KOPT-K1 (cell line): ENCODE measurements around the gene URB2.
A peak's percentile ranks its signal among the peaks of the same experiment; 100 is the strongest.

Experiments used
- H3K27ac ChIP-seq: fragments of 200-600 bp; sonication (generic); 2 replicates; pipeline ENCODE4 v1.5.1; 2016; ENCODE audit warnings: antibody characterized with exemption, mild to moderate bottlenecking, low read depth, low read length; ENCODE audit not compliant: poor library complexity, severe bottlenecking
- H3K36me3 ChIP-seq: fragments of 200-600 bp; sonication (generic); 2 replicates; pipeline ENCODE4 v1.5.1; 2017; ENCODE audit warnings: antibody characterized with exemption, mild to moderate bottlenecking, low read length, moderate library complexity; ENCODE audit not compliant: insufficient read depth
- H3K9me3 ChIP-seq: fragments of 200-600 bp; sonication (generic); 2 replicates; pipeline ENCODE4 v1.5.1; 2017; ENCODE audit warnings: antibody characterized with exemption, low read length, mild to moderate bottlenecking; ENCODE audit not compliant: insufficient read depth, poor library complexity, severe bottlenecking

Gene URB2

DNA sequence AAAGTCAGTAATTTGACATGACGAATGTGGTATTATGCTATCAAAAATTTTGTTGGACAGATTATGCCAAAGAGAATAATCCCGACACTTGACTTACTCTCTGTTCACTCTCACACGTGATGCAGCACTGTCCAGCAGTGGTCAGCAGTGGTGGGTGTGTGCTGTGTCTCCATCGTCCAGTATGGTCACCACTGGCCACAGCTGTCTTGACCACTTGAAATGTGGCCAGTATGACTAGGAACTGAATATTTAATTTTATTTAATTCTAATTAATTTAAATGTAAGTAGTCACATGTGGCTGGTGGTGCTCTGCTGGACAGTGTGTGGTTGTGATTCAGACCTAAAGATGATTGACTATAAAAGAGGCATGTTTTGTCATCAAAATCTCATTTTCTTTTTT is 24.0 kb downstream of the URB2 start:
- no peaks in the 10 kb centered on the region for H3K9me3 ChIP-seq
- H3K27ac ChIP-seq: no peak overlapping the region
- peaks cover 100% of the 10 kb centered on the region for H3K36me3 ChIP-seq

DNA sequence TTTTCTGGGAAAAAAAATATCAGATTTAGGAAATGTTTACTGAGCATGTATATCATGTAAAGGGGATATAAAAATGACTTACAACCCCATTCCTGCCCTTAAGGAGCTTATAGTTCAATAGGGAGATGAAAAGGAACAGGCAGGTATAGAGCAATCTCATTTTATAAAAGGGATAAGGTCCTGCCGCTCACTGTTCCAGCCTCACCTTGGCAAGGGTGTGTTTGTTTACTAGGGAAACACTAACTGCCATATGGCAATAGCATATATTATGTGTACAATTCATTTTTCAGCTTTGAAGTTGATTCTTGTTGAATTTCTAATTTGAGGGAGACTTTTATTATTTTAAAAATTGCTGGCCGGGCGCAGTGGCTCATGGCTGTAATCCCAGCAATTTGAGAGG is 25.5 kb downstream of the URB2 start:
- no peaks in the 10 kb centered on the region for H3K9me3 ChIP-seq
- H3K36me3 ChIP-seq: peaks cover 100% of the 10 kb centered on the region
- no peak overlapping the region for H3K27ac ChIP-seq

DNA sequence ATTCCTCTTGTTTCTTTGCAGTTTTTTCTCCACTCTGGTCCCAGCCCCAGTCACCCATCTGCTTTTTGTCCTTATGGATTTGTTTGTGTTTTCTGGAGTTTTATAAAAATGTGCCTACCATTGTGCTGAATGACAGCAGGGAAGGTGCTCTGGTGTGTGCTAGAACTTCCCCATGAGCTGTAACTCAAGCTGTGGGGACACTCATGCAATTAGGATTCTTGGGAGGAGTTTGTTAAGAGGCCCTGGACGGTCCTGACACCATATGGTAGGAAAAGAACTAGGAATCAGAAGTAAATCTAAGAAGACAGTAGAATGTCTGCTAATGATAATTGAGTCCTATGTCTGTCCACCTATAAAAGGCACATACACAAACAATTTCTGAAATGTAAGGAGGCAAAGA is 27.4 kb downstream of the URB2 start:
- H3K36me3 ChIP-seq: peaks cover 100% of the 10 kb centered on the region
- no peaks in the 10 kb centered on the region for H3K9me3 ChIP-seq

DNA sequence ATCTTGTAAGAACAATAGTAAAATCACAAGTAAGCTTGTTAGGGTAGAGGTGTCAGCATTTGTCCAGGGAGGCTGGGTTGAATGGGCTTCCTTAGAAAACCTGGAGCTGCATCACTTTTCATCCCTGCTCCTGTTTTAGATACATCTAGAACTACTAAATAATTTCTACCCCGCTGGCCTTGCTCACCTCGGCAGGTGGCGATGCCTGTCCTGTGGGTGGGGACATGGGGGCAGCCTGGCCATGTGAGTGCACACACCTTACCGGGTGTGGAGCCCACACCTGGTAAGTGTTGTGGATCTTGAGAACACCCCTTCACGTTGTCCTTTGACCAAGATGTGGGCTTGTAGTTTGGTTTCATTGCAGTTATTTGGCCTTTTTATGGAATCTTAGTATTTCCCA is 29.7 kb downstream of the URB2 start:
- H3K36me3 ChIP-seq: peaks cover 99% of the 10 kb centered on the region

More for the DNA sequence above, 27.4 kb downstream of the URB2 start:
- H3K27ac ChIP-seq: no peak overlapping the region

DNA sequence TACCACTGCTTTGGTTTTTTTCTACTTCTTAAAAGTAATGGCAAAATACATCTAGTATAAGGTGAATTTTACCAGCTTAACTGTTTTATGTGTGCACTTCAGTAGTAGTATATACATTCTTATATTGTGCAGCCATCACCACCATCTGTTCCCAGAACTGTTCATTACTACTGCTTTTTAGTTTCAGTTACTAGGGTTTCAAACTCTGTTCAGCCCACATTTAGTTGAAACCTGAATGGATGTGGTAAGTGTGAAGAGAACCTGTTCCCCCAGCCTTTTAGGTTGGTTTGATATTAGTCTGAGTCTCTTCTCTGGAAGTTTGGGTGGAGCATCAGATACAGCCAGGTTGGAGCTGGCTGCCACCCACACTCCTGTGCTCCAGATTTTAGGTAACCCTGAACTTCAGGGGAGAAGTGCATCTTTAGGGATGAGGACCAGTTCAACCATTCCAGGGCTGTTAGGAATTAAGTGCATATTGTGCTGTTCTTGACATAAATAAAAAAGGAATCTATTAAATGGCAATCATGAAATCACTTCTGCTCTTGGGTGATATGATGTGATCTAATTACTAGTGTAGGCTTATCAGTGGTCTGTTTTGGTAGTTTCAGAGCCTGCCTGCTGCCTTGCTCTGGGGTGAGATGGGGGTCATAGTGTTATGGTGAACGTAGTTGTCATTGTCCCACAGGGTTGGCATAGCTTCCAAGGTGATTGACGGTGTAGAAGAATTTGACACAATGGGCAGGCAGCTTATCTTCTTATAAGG is 32.1 kb downstream of the URB2 start:
- no peak overlapping the region for H3K27ac ChIP-seq
- no peaks in the 10 kb centered on the region for H3K9me3 ChIP-seq
- peaks cover 98% of the 10 kb centered on the region for H3K36me3 ChIP-seq

More for the DNA sequence above, 29.7 kb downstream of the URB2 start:
- Histone ChIP-seq H3K27ac (no peak overlapping the region), H3K9me3 (no peaks in the 10 kb centered on the region)

DNA sequence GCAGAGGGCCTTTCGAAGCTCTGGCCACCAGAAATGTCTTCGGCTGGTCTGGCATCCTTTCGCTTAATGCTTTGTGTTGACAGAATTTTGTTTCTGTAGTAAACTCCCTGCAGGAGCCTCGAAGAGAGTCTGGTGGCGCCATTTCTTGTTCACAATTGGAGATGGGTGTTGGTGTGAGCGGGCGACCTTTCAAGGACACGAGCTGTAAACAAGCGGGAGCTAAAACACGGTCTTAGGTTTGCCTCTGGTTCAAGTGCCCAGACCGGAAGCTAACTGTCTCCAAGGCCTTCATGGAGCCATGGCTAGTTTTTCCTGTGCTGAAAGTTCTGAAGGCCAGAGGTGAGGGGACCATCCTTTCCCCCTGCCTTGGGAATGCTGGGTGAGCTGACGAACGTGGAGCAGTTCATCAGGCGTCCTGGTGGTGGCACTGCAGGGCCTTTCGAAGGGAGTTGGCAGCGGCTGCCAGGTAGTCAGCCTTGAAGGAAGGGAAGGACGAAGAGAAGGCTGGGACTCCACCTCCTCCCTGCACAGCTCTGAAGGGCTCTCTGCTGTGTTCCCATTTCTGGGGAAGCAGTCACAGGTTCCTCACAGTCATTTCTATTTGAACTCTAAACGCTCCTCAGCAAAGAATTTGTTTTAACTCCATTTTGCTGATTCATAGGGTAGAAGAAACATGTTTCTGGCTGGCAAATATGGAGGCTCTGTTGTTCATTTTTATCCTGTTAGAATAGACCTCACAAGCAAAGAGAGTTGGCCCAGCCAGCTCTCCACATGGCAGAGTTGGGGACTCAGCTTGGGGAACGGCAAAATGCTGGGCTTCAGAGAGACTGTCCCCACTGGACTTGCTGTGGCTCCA is 35.2 kb downstream of the URB2 start:
- Histone ChIP-seq H3K27ac (no peak overlapping the region), H3K9me3 (no peaks in the 10 kb centered on the region), H3K36me3 (peaks cover 83% of the 10 kb centered on the region)

DNA sequence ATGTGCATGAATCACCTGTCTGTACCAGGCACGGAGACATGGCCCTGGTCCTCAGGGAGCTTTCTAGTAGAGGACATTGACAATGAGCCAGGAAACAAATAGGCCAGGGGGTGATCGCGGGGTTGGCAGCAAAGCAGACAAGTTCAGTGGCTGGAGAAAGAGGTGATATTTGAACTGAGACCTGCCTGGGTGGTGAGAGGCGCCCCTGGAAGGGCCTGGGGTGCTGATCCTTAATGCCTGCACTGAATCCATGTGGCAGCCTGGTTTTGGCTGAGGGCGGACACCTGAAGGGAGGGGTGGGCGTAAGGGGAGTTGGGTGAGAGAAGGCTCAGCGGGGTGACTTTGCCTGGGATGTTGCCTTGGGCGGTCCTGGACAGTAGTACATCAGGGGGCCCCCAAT is 35.9 kb downstream of the URB2 start:
- Histone ChIP-seq H3K9me3 (no peaks in the 10 kb centered on the region), H3K27ac (no peak overlapping the region), H3K36me3 (peaks cover 81% of the 10 kb centered on the region)

DNA sequence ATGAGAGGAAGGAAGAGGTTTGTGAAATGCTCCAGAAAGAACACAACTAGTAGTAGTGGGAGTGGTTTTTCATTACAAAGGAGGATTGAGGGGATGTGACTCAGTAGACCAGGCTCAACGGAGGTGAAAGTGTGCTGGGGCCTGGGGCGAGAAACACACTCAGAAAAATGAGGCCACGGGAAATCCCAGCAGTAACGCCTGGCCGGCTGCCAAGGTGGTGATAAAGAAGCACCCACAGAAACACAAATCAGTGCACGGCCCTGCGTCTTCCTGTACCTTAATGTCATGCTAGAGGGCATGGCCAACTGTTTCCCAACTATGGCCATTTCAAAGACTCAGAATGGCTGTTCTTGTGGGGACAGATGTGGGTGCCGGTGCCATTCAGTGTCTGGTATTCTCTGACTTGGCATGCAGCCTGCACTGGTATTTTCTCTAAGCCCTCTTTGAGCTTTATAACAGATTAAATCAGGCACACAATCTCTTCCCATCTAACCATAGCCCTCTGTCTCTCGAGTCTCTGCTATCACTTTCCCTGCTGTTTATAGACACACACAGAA is 38.2 kb downstream of the URB2 start:
- peaks cover 72% of the 10 kb centered on the region for H3K36me3 ChIP-seq
- no peak overlapping the region for H3K27ac ChIP-seq
- H3K9me3 ChIP-seq: no peaks in the 10 kb centered on the region

DNA sequence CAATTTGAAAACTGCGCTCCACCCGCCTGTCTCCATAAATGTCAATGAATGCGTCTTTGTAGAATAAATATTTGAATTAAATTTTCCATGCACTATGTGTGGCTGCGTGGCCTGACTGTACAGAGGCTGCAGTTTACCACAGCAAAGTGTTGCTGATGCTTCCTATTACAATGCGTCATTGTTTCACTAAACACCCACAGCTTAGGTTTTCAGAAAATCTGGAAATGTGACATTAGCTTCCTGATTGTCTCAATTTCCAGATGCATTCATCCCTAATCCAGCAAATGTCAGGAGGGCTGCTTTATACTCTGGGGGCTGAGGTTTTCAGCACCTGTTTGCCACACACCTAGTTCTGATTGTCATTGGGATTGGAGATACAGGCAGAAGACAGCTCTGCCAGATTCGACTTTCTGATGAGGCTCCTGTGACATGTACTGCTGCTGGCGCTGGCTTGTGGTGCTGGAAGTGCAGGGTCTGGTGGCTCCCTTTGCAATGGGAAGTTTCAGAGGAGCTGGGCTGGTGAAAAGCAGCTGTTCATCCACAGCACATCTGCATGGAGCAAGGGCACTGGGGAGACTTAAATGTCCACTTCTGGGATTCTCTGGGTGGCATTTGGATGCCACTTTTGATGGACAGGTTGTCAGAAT is 40.0 kb downstream of the URB2 start:
- Histone ChIP-seq H3K9me3 (no peaks in the 10 kb centered on the region), H3K36me3 (peaks cover 54% of the 10 kb centered on the region), H3K27ac (no peak overlapping the region)

DNA sequence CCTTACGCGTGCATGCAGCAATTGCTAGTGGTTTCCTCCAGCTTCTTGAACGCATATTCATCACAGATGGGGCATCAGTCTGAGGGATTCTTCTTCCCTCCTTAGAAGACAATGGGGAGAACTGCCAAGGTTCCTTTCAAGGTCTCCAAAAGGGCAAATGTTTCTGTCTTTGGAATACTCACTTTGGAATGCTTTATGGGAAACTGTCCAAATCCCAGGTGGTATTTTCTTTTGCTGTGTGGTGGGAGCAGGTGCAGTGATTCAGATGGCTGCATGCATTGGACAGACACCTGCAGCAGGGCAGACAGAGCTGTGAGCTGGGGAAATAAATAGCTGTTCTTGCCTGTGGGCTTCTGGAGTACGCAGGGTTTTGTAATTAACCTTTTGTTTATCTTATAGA is 40.5 kb downstream of the URB2 start:
- H3K36me3 ChIP-seq: peaks cover 49% of the 10 kb centered on the region
- H3K9me3 ChIP-seq: no peaks in the 10 kb centered on the region
- no peak overlapping the region for H3K27ac ChIP-seq

DNA sequence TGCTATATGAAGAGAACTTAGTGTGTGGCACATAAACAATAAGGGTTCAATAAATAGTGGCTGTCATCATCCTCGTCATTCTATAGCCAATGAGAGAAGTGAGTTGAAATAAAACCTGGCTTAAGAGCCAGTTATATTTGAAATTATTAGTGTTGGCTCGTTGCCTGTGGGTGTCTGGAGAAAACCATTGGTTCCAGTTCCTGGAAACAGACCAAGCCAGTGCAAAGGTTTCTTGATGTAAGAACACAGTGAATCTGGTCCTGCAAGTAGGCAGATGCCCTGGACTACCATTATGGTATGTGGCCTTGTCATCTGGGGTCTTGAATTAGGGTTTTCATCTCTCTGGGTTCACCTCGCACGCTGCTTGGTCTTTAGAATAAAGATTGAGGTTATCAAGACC is 43.3 kb downstream of the URB2 start:
- H3K27ac ChIP-seq: no peak overlapping the region
- no peaks in the 10 kb centered on the region for H3K9me3 ChIP-seq
- H3K36me3 ChIP-seq: peaks cover 28% of the 10 kb centered on the region

DNA sequence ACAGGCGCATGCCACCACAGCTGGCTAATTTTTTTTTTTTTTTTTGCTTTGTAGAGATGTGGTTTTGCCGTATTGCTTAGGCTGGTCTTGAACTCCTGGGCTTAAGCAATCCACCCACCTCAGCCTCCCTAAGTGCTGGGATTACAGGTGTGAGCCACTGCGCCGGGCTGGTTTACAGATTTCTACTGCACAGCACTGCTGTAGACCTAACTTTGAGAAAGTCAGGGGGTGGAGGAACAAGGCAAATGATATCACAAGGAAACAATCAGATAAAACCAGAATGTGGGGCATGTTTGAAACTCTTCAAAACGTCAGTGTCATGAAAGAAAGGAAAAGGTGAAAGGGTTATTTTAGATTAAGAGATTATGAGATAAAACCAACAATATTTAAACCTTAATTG is 45.3 kb downstream of the URB2 start:
- Histone ChIP-seq H3K27ac (no peak overlapping the region), H3K36me3 (peaks cover 18% of the 10 kb centered on the region), H3K9me3 (no peaks in the 10 kb centered on the region)

DNA sequence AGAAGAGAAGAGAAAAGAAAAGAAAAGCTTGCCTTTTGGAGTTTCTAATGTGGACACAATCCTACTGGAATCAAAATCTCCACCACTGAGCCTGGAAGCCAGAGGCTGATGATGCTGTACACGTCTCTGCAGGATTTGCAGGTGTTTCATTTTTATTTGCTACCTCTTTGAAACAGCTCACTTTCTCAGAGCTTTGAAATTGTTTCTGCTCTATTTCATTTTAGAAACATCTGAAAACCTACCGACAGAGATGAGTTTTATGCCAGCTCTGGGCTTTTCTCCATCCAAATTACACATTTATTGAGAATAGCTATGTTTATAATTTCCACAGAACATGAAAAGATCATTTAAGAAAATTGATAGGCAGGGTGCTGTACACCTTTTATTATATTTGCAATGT is 46.2 kb downstream of the URB2 start:
- Histone ChIP-seq H3K9me3 (no peaks in the 10 kb centered on the region), H3K27ac (no peak overlapping the region), H3K36me3 (peaks cover 11% of the 10 kb centered on the region; the same call in 1 of the 2 replicates)

DNA sequence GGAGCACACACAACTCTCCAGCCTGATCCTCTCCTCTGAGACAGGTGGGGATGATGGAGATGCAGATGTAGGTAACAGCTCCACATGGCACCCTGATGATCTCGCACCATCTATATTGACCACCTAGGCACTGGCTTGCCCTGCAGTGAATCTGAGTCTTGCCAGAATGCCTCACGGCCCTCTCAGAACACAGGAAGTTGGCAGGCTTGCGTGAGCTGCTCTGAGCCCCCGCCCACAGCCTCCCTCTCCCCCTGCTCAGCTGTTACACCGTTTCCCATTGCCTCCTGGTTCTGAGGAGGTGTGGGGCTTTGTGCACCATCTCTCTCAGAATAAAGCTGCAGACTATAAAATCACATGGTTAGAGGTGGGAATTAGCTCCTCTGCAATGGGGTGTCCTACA is 48.0 kb downstream of the URB2 start:
- Histone ChIP-seq H3K27ac (peak overlapping the region; percentile 24), H3K9me3 (no peaks in the 10 kb centered on the region), H3K36me3 (0 out of 2 replicates have a peak, but pooled peaks cover 1% of the 10 kb centered on the region)

DNA sequence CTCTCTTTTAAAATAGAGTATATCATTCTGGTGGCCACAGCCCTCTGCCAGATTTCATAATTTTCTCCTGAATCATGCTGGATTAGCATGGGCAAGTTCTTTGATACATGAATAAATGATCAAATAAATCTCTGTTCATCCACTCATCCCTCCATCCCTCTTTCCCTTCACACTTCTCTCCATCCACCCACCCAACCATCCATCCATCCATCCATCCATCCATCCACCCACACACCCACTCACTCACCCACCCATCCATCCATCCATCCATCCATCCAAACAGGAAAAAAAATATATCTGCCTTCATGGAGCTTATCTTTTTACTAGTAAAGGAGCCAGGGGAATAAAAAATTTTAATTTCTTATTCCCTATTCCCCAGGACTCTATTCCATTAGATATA is 49.3 kb downstream of the URB2 start:
- Histone ChIP-seq H3K27ac (no peak overlapping the region), H3K36me3 (no peaks in the 10 kb centered on the region), H3K9me3 (no peaks in the 10 kb centered on the region)
